CD14-positive monocyte (primary cell): Measurements from ENCODE around the gene CACNA1D. TPM values are rescaled to one million over a fixed set of nuclear protein-coding genes. Genes with fewer than 3 reads are reported as not detected.

Experiments
- DNase-seq, 3 donors: peaks; one replicate each; pipeline ENCODE4 v3.0.0-alpha.2; 2011 to 2022
- H2AFZ ChIP-seq: 2 replicates; pipeline ENCODE4 v1.6.0; 2012; ENCODE audit warnings: mild to moderate bottlenecking, low read depth, low read length, inconsistent platforms; ENCODE audit not compliant: insufficient read depth, poor library complexity, severe bottlenecking
- H3K27ac ChIP-seq, 2 donors: 1 replicate in 1 of 2; 2 replicates in 1 of 2; pipeline ENCODE4 v1.5.1; 2012 to 2013; ENCODE audit warnings: low read length in 2 of 2, control low read depth in 1 of 2, inconsistent platforms in 1 of 2, low read depth in 1 of 2, mild to moderate bottlenecking in 1 of 2
- H3K27me3 ChIP-seq, 2 donors: one replicate each; pipeline versions ENCODE4 v1.6.0 to v1.6.1; 2011 to 2013; ENCODE audit warnings: low read length in 2 of 2; ENCODE audit not compliant: control insufficient read depth in 2 of 2, insufficient read depth in 2 of 2
- H3K36me3 ChIP-seq, 2 donors: replicated peaks in 1 of 2; 1 replicate in 1 of 2; 2 replicates in 1 of 2; pipeline versions ENCODE4 v1.5.1 to v1.6.1; 2012 to 2013; ENCODE audit warnings: low read length in 2 of 2, control low read depth in 1 of 2, inconsistent platforms in 1 of 2, mild to moderate bottlenecking in 1 of 2; ENCODE audit not compliant: insufficient read depth in 2 of 2, control insufficient read depth in 1 of 2
- H3K4me1 ChIP-seq, 2 donors: 1 replicate in 1 of 2; 2 replicates in 1 of 2; pipeline versions ENCODE4 v1.5.1 to v1.6.1; 2012 to 2013; ENCODE audit warnings: low read length in 2 of 2, control low read depth in 1 of 2, inconsistent platforms in 1 of 2, mild to moderate bottlenecking in 1 of 2, moderate library complexity in 1 of 2; ENCODE audit not compliant: insufficient read depth in 2 of 2, control insufficient read depth in 1 of 2
- H3K4me2 ChIP-seq: replicated peaks from 2 replicates; pipeline ENCODE3; 2012; ENCODE audit warnings: low read length, moderate library complexity, mild to moderate bottlenecking; ENCODE audit not compliant: poor library complexity, severe bottlenecking; ENCODE audit errors: extremely low read depth
- H3K4me3 ChIP-seq, 3 experiments: fragments of 200-600 bp in 1 of 3; sonication (generic) in 1 of 3; replicated peaks in 1 of 3; 1 replicate in 2 of 3; 2 replicates in 1 of 3; pipeline ENCODE4 v1.5.1; 2011 to 2013; ENCODE audit warnings: low read length in 3 of 3, mild to moderate bottlenecking in 3 of 3, control low read depth in 2 of 3, low read depth in 2 of 3, inconsistent platforms in 1 of 3, moderate library complexity in 1 of 3
- H3K79me2 ChIP-seq: 2 replicates; pipeline ENCODE4 v1.6.0; 2012; ENCODE audit warnings: mild to moderate bottlenecking, control low read depth, inconsistent platforms, low read length, moderate library complexity; ENCODE audit not compliant: insufficient read depth
- H3K9ac ChIP-seq: 2 replicates; pipeline ENCODE4 v1.6.0; 2017; ENCODE audit warnings: low read length, mild to moderate bottlenecking; ENCODE audit not compliant: insufficient read depth, poor library complexity, severe bottlenecking
- H3K9me3 ChIP-seq, 2 donors: replicated peaks in 1 of 2; 1 replicate in 1 of 2; 2 replicates in 1 of 2; pipeline versions ENCODE4 v1.5.1 to v1.6.1; 2012 to 2013; ENCODE audit warnings: low read length in 2 of 2, control low read depth in 1 of 2; ENCODE audit not compliant: control insufficient read depth in 1 of 2, insufficient read depth in 1 of 2
- H4K20me1 ChIP-seq: 2 replicates; pipeline ENCODE4 v1.6.0; 2012; ENCODE audit warnings: mild to moderate bottlenecking, low read length, control low read depth, moderate library complexity; ENCODE audit not compliant: insufficient read depth
- H3K27ac Mint-ChIP-seq, 7 donors: one replicate each; pipeline ENCODE4 v1.8.0; 2020; ENCODE audit warnings: mild to moderate bottlenecking in 7 of 7, mixed read lengths in 7 of 7, moderate library complexity in 6 of 7, inconsistent platforms in 2 of 7
- H3K27me3 Mint-ChIP-seq, 3 donors: one replicate each; pipeline ENCODE4 v1.8.0; 2021 to 2022; ENCODE audit warnings: low read depth in 3 of 3, mild to moderate bottlenecking in 3 of 3, mixed read lengths in 3 of 3, moderate library complexity in 3 of 3, inconsistent platforms in 1 of 3
- H3K36me3 Mint-ChIP-seq, 2 donors: one replicate each; pipeline ENCODE4 v1.8.0; 2020; ENCODE audit warnings: mixed read lengths in 2 of 2, inconsistent platforms in 1 of 2, mild to moderate bottlenecking in 1 of 2
- H3K4me1 Mint-ChIP-seq: one replicate; pipeline ENCODE4 v1.8.0; 2020; ENCODE audit warnings: mild to moderate bottlenecking, mixed read lengths
- H3K4me3 Mint-ChIP-seq, 2 donors: one replicate each; pipeline ENCODE4 v1.8.0; 2020; ENCODE audit warnings: mild to moderate bottlenecking in 2 of 2, mixed read lengths in 2 of 2, moderate library complexity in 1 of 2
- H3K9me3 Mint-ChIP-seq, 7 donors: one replicate each; pipeline ENCODE4 v1.8.0; 2020 to 2022; ENCODE audit warnings: mixed read lengths in 7 of 7, mild to moderate bottlenecking in 6 of 7, moderate library complexity in 6 of 7, inconsistent platforms in 2 of 7
- WGBS: methylation state at CpG from one replicate; pipeline ENCODE4 v1.1.5; 2013; ENCODE audit warnings: missing lambda C conversion rate; ENCODE audit not compliant: insufficient coverage; 5-methylcytosine and 5-hydroxymethylcytosine counted together
- intact Hi-C, 2 donors: fragments of 100-400 bp; cut with micrococcal nuclease; formaldehyde crosslinking; loops; one replicate each; pipeline versions ENCODE4 v1.15.0 to v1.15.1; 2023
- polyA plus RNA-seq, 3 donors: library from polyadenylated mRNA; depleted of rRNA in 1 of 3; unstranded in 2 of 3; stranded (reverse) in 1 of 3; fragments of 300-500 nt in 2 of 3; fragments of >200 nt in 1 of 3; fragmentation: Illumina TruSeq in 2 of 3; gene quantifications; 1 replicate in 2 of 3; 2 replicates in 1 of 3; pipeline ENCODE4 v1.2.3, GENCODE V29; 2012 to 2021
- TF ChIP-seq, protein P1 (sequence below): fragments of 200-600 bp; IDR thresholded peaks from one replicate; pipeline ENCODE4 v1.8.0; 2022; ENCODE audit warnings: antibody characterized with exemption, mild to moderate bottlenecking

Gene CACNA1D
- polyA plus RNA-seq, 3 donors, result 0.29 to 1.2 (median 0.98) TPM

DNA sequence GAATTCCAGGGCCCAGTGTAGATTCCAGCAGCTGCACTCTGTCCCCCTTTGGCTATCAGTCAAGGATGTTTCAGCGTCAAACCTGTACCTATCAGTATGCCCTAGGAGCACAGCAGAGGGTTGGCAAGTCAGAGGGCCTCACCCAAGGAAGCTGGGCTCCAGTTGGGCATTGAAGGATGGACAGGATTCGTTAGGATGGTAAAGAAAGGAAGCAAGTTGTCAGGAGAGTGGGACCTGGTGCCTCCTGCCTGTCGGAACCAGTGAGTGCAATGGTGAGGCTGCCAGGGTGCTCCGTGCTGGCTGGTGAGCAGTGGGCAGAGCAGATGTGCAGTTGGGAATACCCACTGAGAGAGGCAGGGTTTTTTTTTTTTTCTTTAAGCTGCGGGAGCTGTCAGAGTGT is 194.6 kb downstream of the CACNA1D start:
- no peak for DNase-seq
- intact Hi-C loops, result no loop called here
- no peak overlapping the region for H3K27ac Mint-ChIP-seq
- H3K36me3 ChIP-seq, result no peaks in the 10 kb centered on the region
- H3K4me1 Mint-ChIP-seq, result peaks cover 2% of the 10 kb centered on the region
- H3K4me2 ChIP-seq, result no peak overlapping the region
- no peak overlapping the region for H3K4me3 Mint-ChIP-seq
- no peak overlapping the region for H3K27ac ChIP-seq
- no peak overlapping the region for H2AFZ ChIP-seq
- H3K27me3 ChIP-seq, result peaks cover 2 to 25% of the 10 kb centered on the region in 2 donors
- peaks cover 19 to 44% (median 20%) of the 10 kb centered on the region in 3 donors for H3K27me3 Mint-ChIP-seq
- no peaks in the 10 kb centered on the region for H3K36me3 Mint-ChIP-seq
- H3K4me3 ChIP-seq, result no peak overlapping the region
- peaks cover 0 to 2% (median 0%) of the 10 kb centered on the region in 7 donors for H3K9me3 Mint-ChIP-seq
- 81% methylated on average over 4 of the region's 5 CpGs for WGBS
- H3K4me1 ChIP-seq, result no peaks in the 10 kb centered on the region
- no peaks in the 10 kb centered on the region for H3K9me3 ChIP-seq
- H3K9ac ChIP-seq, result no peak overlapping the region
- H4K20me1 ChIP-seq, result no peaks in the 10 kb centered on the region
- TF ChIP-seq, protein P1, sequence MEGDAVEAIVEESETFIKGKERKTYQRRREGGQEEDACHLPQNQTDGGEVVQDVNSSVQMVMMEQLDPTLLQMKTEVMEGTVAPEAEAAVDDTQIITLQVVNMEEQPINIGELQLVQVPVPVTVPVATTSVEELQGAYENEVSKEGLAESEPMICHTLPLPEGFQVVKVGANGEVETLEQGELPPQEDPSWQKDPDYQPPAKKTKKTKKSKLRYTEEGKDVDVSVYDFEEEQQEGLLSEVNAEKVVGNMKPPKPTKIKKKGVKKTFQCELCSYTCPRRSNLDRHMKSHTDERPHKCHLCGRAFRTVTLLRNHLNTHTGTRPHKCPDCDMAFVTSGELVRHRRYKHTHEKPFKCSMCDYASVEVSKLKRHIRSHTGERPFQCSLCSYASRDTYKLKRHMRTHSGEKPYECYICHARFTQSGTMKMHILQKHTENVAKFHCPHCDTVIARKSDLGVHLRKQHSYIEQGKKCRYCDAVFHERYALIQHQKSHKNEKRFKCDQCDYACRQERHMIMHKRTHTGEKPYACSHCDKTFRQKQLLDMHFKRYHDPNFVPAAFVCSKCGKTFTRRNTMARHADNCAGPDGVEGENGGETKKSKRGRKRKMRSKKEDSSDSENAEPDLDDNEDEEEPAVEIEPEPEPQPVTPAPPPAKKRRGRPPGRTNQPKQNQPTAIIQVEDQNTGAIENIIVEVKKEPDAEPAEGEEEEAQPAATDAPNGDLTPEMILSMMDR, result no peak
- no peaks in the 10 kb centered on the region for H3K79me2 ChIP-seq

DNA sequence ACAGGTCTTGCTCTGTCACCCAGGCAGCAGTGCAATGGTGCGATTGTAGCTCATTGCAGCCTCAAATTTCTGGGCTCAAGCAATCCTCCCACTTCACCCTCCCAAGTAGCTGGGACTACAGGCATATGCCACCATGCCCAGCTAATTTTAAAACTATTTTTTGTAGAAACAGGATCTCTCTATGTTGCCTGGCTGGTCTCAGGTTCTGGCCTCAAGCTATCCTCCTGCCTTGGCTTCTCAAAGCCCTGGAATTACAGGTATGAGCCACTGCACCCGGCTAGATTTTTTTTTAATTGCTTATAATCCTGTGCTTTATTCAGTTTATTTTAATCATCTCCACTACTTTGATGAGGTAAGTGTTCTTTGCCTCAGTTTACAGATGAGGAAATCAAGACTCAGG is 195.3 kb downstream of the CACNA1D start:
- peaks cover 0 to 28% of the 10 kb centered on the region in 2 donors for H3K27me3 ChIP-seq
- peaks cover 2% of the 10 kb centered on the region for H3K4me1 Mint-ChIP-seq
- no peak overlapping the region for H3K4me2 ChIP-seq
- TF ChIP-seq, protein P1, result no peak
- peaks cover 22 to 44% (median 23%) of the 10 kb centered on the region in 3 donors for H3K27me3 Mint-ChIP-seq
- no peak for DNase-seq
- no peak overlapping the region for H3K4me3 ChIP-seq
- no peak overlapping the region for H3K9ac ChIP-seq
- no peak overlapping the region for H3K27ac ChIP-seq
- H3K9me3 ChIP-seq, result no peaks in the 10 kb centered on the region
- WGBS, result 100% methylated on average over 1 of the region's 2 CpGs
- no peaks in the 10 kb centered on the region for H4K20me1 ChIP-seq
- no peaks in the 10 kb centered on the region for H3K4me1 ChIP-seq
- no peak overlapping the region for H3K4me3 Mint-ChIP-seq
- no peaks in the 10 kb centered on the region for H3K36me3 ChIP-seq
- no peaks in the 10 kb centered on the region for H3K79me2 ChIP-seq
- H3K27ac Mint-ChIP-seq, result no peak overlapping the region
- H2AFZ ChIP-seq, result no peak overlapping the region
- H3K9me3 Mint-ChIP-seq, result peaks cover 0 to 2% (median 0%) of the 10 kb centered on the region in 7 donors
- intact Hi-C loops, result no loop called here
- H3K36me3 Mint-ChIP-seq, result no peaks in the 10 kb centered on the region
